Measurements from ENCODE around the gene COPZ1.

The COPZ1 gene

DNA sequence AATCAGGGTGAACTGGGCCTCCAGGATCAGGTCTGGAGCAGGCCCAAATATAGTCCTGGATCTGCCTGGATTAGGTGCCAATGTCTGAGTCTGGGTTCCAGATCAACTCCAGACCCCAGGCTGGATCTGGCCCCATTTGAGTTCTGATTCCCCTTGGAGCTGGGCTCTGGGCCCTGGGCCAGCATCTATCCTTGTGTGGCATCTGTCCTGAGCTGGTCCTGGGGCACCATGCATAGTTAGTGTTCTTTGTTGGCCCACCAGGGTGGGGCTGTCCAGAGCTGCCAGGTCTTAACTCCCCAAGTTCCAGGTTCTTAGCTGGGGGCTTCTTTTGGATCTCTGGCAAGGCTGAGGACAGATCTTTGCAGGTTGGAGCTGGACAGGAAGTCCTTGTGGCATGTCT lies 70.6 kb downstream of the COPZ1 start:
- DNase-seq (ENCODE audit: low read depth): no peak
- TF ChIP-seq, protein P1, sequence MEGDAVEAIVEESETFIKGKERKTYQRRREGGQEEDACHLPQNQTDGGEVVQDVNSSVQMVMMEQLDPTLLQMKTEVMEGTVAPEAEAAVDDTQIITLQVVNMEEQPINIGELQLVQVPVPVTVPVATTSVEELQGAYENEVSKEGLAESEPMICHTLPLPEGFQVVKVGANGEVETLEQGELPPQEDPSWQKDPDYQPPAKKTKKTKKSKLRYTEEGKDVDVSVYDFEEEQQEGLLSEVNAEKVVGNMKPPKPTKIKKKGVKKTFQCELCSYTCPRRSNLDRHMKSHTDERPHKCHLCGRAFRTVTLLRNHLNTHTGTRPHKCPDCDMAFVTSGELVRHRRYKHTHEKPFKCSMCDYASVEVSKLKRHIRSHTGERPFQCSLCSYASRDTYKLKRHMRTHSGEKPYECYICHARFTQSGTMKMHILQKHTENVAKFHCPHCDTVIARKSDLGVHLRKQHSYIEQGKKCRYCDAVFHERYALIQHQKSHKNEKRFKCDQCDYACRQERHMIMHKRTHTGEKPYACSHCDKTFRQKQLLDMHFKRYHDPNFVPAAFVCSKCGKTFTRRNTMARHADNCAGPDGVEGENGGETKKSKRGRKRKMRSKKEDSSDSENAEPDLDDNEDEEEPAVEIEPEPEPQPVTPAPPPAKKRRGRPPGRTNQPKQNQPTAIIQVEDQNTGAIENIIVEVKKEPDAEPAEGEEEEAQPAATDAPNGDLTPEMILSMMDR (IDR thresholded peaks at IDR 0.05; ENCODE audit: low read length, missing control alignments): no peak
- H3K4me3 ChIP-seq (replicated peaks; ENCODE audit: low read depth, low read length): no peak overlapping the region

DNA sequence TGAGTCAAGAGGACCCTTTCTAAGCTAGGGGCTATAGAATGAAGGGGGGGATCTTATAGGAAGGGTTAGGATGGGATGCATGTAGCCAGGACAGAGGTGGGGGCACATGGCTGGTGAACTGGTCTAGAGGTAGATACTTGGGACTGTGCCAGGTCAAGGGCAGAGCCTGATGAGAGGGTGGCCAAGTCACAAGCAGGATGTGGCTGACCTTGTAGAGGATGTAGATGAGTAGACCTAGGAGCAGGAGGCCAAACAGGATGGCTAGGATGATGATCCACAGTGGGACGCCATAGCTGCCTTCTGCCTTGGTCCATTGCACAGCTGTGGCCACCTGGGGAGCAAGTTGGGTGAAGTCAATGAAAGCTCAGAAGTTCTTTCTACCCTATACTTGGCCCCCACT lies 72.2 kb downstream of the COPZ1 start:
- no peak for DNase-seq (ENCODE audit: low read depth)
- TF ChIP-seq, protein P1 (IDR thresholded peaks at IDR 0.05; ENCODE audit: low read length, missing control alignments): no peak
- H3K4me3 ChIP-seq (replicated peaks; ENCODE audit: low read depth, low read length): no peak overlapping the region

DNA sequence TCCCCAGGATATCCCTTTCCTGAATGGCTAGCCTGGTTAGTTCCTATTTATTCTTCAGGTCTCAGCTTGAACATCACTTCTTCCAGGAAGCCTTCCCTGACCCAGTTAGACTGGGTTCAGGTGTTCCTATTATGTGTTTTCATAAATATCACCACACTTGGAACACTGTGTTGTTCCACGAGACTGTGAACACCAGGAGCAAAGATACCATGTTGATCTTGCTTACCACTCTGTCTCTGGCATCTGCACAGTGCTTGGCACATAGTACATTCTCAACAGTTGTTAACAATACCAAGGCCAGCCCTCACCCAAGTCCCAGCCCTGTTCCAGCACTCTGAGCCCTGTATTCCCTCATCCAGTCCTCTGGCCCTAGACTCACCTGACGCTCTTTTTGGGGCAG lies 73.3 kb downstream of the COPZ1 start:
- TF ChIP-seq, protein P1 (IDR thresholded peaks at IDR 0.05; ENCODE audit: low read length, missing control alignments): no peak
- DNase-seq (ENCODE audit: low read depth): no peak
- no peak overlapping the region for H3K4me3 ChIP-seq (replicated peaks; ENCODE audit: low read depth, low read length)

DNA sequence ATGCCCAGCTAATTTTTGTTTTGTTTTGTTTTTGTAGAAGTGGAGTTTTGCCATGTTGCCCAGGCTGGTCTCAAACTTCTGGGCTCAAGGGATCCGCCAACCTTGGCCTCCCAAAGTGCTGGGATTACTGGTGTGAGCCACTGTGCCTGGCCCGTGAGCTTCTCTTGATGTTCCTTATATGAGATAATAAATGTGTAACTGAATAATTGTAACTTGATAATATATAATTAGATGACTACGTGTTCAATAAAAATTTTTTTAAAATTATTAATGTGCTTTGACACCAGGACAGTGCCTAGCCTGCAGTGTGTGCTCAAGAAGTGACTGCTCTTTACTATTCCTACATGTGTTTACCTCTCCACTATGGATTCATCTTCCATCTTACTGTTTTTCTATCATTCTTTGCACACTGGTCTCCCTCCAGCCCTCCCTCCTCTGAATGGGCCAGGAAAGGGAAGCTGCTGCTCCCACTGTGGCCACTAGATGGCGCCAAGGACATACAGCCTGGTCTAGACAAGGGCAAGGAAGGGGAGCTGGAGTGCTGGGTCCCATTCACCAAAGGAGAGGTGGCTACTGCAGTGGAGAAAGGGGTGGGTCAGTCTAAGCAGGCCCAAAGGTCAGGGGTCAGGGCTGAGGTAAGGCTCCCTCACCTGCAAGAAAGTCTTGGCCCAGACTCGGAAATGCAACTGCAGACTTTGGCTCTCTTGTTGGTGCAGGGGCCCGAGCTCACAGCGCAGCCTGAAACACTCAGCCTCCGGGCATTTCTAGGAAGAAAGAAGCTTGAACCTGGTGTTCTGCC lies 74.3 kb downstream of the COPZ1 start:
- DNase-seq (ENCODE audit: low read depth): peak; percentile 89
- H3K4me3 ChIP-seq (replicated peaks; ENCODE audit: low read depth, low read length): no peak overlapping the region

DNA sequence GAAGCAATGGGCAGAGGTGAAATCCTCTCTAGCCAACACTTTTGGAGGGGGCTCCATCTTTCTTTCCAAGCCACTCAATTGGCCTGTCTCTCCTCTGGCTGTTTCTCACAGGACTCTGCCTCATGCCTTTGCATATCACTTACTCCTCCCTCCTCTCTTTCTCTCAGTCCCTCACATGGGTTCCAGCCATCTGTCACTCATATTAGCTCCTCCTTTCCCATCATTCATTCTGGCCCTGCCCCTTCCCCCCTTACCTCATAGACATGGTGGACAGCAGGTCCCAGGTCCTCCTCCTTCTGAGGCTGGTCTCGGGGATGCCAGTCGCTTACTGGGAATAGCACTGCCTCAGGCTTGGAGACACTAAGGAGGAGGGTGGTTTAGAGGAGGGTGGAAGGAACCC lies 76.2 kb downstream of the COPZ1 start:
- TF ChIP-seq, protein P1 (IDR thresholded peaks at IDR 0.05; ENCODE audit: low read length, missing control alignments): no peak
- no peak overlapping the region for H3K4me3 ChIP-seq (replicated peaks; ENCODE audit: low read depth, low read length)
- DNase-seq (ENCODE audit: low read depth): no peak

More for the DNA sequence above, 74.3 kb downstream of the COPZ1 start:
- TF ChIP-seq, protein P1 (IDR thresholded peaks at IDR 0.05; ENCODE audit: low read length, missing control alignments): peak; percentile 100
